SK-N-MC (cell line): ENCODE measurements around the gene SFN.
A peak's percentile ranks its signal among the peaks of the same experiment; 100 is the strongest.

Experiments
- DNase-seq: peaks from one replicate; pipeline ENCODE4 v3.0.0-alpha.2; 2011; ENCODE audit warnings: low read depth, low spot score
- H3K27ac ChIP-seq: fragments of 200-600 bp; sonication (generic); 2 replicates; pipeline ENCODE4 v1.5.1; 2016; ENCODE audit warnings: mixed run types
- H3K36me3 ChIP-seq: fragments of 200-600 bp; sonication (generic); 2 replicates; pipeline ENCODE4 v1.6.1; 2017; ENCODE audit warnings: antibody characterized with exemption, low read length, mixed read lengths; ENCODE audit not compliant: insufficient read depth
- H3K4me3 ChIP-seq: fragments of 200-600 bp; sonication (generic); 2 replicates; pipeline ENCODE4 v1.5.1; 2016
- H3K9ac ChIP-seq: fragments of 200-600 bp; sonication (generic); 2 replicates; pipeline ENCODE4 v1.8.0; 2017; ENCODE audit warnings: mixed run types, mixed read lengths; ENCODE audit not compliant: insufficient read length
- H3K9me3 ChIP-seq: fragments of 200-600 bp; sonication (generic); 2 replicates; pipeline ENCODE4 v1.6.1; 2017; ENCODE audit warnings: low read depth, mild to moderate bottlenecking, antibody characterized with exemption, low read length, moderate library complexity, mixed read lengths
- EZH2 ChIP-seq: fragments of 200-600 bp; sonication (generic); IDR thresholded peaks from one replicate; pipeline ENCODE4 v1.6.1; 2017; ENCODE audit warnings: antibody characterized with exemption
- FOXP2 ChIP-seq: optimal IDR thresholded peaks from 2 replicates; pipeline ENCODE3; 2011; ENCODE audit warnings: mild to moderate bottlenecking, moderate library complexity; ENCODE audit not compliant: insufficient read depth; ENCODE audit errors: extremely low read length, control extremely low read depth
- POLR2AphosphoS5 ChIP-seq: IDR thresholded peaks from 2 replicates; pipeline ENCODE4 v1.6.1; 2012; ENCODE audit warnings: mild to moderate bottlenecking, low read depth, low read length, borderline replicate concordance

Gene SFN

GRCh38 chr1:26862781-26863684 is at the start of gene SFN:
TSS of gene SFN (plus strand) at chr1:26863149. CDS start at chr1:26863213, 64 bp downstream.
- DNase-seq = no peak
- Histone ChIP-seq H3K27ac (no peak within 1 kb of the TSS), H3K9me3 (no peaks in the 10 kb centered on the region), H3K36me3 (no peaks in the 10 kb centered on the region), H3K4me3 (no peak within 1 kb of the TSS), H3K9ac (no peak within 1 kb of the TSS)
- TF ChIP-seq FOXP2 = no peak
- TF ChIP-seq POLR2AphosphoS5 = no peak
- TF ChIP-seq EZH2 = no peak

GRCh38 chr1:26814377-26814776 is 48.6 kb upstream of the SFN start:
- Histone ChIP-seq H3K9ac (no peak overlapping the region), H3K36me3 (no peaks in the 10 kb centered on the region), H3K27ac (no peak overlapping the region), H3K4me3 (no peak overlapping the region), H3K9me3 (no peaks in the 10 kb centered on the region)
- DNase-seq = no peak
- TF ChIP-seq FOXP2 = no peak

GRCh38 chr1:26814893-26815292 is 48.1 kb upstream of the SFN start:
- no peak for TF ChIP-seq FOXP2
- no peak for TF ChIP-seq POLR2AphosphoS5
- no peak for DNase-seq
- Histone ChIP-seq H3K9me3 (no peaks in the 10 kb centered on the region), H3K9ac (no peak overlapping the region), H3K4me3 (no peak overlapping the region), H3K27ac (no peak overlapping the region), H3K36me3 (no peaks in the 10 kb centered on the region)

GRCh38 chr1:26820784-26821269 is 42.1 kb upstream of the SFN start:
- TF ChIP-seq FOXP2 (no peak), POLR2AphosphoS5 (no peak), EZH2 (no peak)
- no peak overlapping the region for H3K9ac ChIP-seq

GRCh38 chr1:26822737-26823395 is 40.1 kb upstream of the SFN start:
- Histone ChIP-seq H3K36me3 (no peaks in the 10 kb centered on the region), H3K9me3 (no peaks in the 10 kb centered on the region), H3K9ac (no peak overlapping the region), H3K27ac (no peak overlapping the region), H3K4me3 (no peak overlapping the region)
- TF ChIP-seq POLR2AphosphoS5 = no peak
- TF ChIP-seq FOXP2 = no peak
- TF ChIP-seq EZH2 = no peak
- no peak for DNase-seq

More at GRCh38 chr1:26820784-26821269, 42.1 kb upstream of the SFN start:
- Histone ChIP-seq H3K27ac (no peak overlapping the region), H3K9me3 (no peaks in the 10 kb centered on the region), H3K4me3 (no peak overlapping the region), H3K36me3 (no peaks in the 10 kb centered on the region)
- no peak for DNase-seq

- no peak overlapping the region for H3K27ac ChIP-seq
These were observed 38.2 kb upstream of the SFN start for GRCh38 chr1:26824731-26825130.

GRCh38 chr1:26826261-26827105 is 36.5 kb upstream of the SFN start, which contains the start of gene ZDHHC18:
TSS of gene ZDHHC18 (plus strand) at chr1:26826688. CDS start at chr1:26826805, 117 bp downstream.
- TF ChIP-seq EZH2 (no peak), POLR2AphosphoS5 (no peak), FOXP2 (no peak)

More at GRCh38 chr1:26824731-26825130, 38.2 kb upstream of the SFN start:
- Histone ChIP-seq H3K9me3 (no peaks in the 10 kb centered on the region), H3K4me3 (no peak overlapping the region), H3K36me3 (no peaks in the 10 kb centered on the region), H3K9ac (no peak overlapping the region)
- no peak for TF ChIP-seq FOXP2
- TF ChIP-seq EZH2 = no peak
- TF ChIP-seq POLR2AphosphoS5 = no peak
- DNase-seq = no peak

More at GRCh38 chr1:26826261-26827105, 36.5 kb upstream of the SFN start, which contains the start of gene ZDHHC18:
- Histone ChIP-seq H3K4me3 (peak within 1 kb of the TSS; percentile 81), H3K9ac (peak within 1 kb of the TSS; percentile 75), H3K9me3 (no peaks in the 10 kb centered on the region), H3K36me3 (peaks cover 2% of the 10 kb centered on the region; the same call in 1 of the 2 replicates), H3K27ac (no peak within 1 kb of the TSS)
- no peak for DNase-seq
